ENCODE data around the gene CFAP20. TPM values are rescaled to one million over a fixed set of nuclear protein-coding genes. Genes with fewer than 3 reads are reported as not detected.

The CFAP20 gene
- total RNA-seq, 4 donors from 2014 or later: 12.5 to 31.2 (median 23.5) TPM

GRCh38 chr16:58160855-58161254 is 31.7 kb upstream of the CFAP20 start:
- H3K36me3 ChIP-seq: peaks cover 50 to 93% (median 84%) of the 10 kb centered on the region in 4 donors
- intact Hi-C loops (cut with DNase I): no loop called here
- H3K9me3 ChIP-seq: no peaks in the 10 kb centered on the region
- no peak overlapping the region for H3K27ac ChIP-seq (replicated peaks in 1 of 4)
- no peak overlapping the region for H3K4me3 ChIP-seq
- TF ChIP-seq CTCF (IDR thresholded peaks at IDR 0.05): no peak
- TF ChIP-seq POLR2A (IDR thresholded peaks at IDR 0.05; ENCODE audit: low read depth): no peak
- no peak for TF ChIP-seq POLR2AphosphoS5 (IDR thresholded peaks at IDR 0.05)
- no peak for TF ChIP-seq EP300 (IDR thresholded peaks at IDR 0.05)
- no peak for DNase-seq (ENCODE audit: extremely low spot score)
- no peaks in the 10 kb centered on the region for H3K4me1 ChIP-seq
- 74% methylated on average over 3 of the region's 3 CpGs for WGBS
- no peaks in the 10 kb centered on the region for H3K27me3 ChIP-seq

DNA sequence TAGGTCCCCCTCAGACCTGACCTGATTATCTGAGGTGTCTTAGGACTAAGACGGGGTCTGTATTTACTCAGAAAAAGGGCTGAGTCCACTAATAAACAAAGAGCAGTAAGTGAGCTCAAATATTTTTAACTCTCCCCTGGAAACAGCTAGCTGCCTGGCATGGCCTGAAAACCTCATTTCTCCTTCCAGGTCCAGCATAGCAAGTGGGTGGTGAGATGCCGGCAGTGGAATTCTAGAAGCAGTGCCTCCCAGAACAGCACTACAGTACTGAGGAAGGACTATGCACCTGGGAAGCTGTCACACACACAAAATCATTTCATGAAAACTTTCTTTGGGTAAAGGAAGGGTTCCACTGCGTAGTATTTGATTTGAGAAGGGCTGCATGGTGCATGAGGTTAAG is 29.5 kb upstream of the CFAP20 start:
- H3K27ac ChIP-seq (replicated peaks in 1 of 4): no peak overlapping the region
- peaks cover 28 to 72% (median 62%) of the 10 kb centered on the region in 4 donors for H3K36me3 ChIP-seq
- no peak for TF ChIP-seq POLR2A (IDR thresholded peaks at IDR 0.05; ENCODE audit: low read depth)
- no peak for TF ChIP-seq POLR2AphosphoS5 (IDR thresholded peaks at IDR 0.05)
- no peak for TF ChIP-seq EP300 (IDR thresholded peaks at IDR 0.05)
- no peak for TF ChIP-seq CTCF (IDR thresholded peaks at IDR 0.05)
- no peak overlapping the region for H3K4me3 ChIP-seq
- 79% methylated on average over 3 of the region's 3 CpGs for WGBS
- intact Hi-C loops (cut with DNase I): no loop called here
- H3K4me1 ChIP-seq: no peaks in the 10 kb centered on the region
- no peaks in the 10 kb centered on the region for H3K9me3 ChIP-seq
- H3K27me3 ChIP-seq: no peaks in the 10 kb centered on the region
- no peak for DNase-seq (ENCODE audit: extremely low spot score)

DNA sequence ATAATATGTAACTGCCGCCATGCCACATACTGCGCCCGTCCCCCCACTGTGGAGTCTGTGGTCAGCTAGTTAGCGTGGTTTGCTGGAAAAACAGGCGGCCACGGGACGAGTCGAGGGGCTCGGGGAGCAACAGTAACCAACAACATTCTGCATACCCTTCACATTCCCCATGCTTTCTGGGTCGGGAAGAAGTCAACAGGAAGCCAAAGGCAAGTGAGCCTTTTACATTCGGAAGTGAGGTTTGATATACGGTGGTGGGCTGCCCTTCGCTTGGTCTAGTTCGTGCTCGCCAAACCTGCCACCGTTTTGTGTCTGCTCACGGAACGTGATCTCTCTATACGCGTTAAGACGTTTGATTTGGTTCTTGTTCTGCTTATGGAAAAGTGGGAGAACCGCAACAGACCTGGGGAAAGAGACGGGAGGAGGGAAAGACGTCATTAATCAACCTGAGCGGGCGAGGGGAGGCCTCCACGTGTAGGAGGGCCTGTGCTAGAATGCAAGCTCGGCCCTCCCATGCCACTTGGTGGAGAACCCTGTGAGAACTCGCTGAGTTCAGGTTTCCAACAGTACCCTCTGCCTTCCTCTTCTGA is 28.9 kb upstream of the CFAP20 start:
- TF ChIP-seq EP300 (IDR thresholded peaks at IDR 0.05): no peak
- no peak for TF ChIP-seq POLR2AphosphoS5 (IDR thresholded peaks at IDR 0.05)
- TF ChIP-seq POLR2A (IDR thresholded peaks at IDR 0.05; ENCODE audit: low read depth): no peak
- no peak for TF ChIP-seq CTCF (IDR thresholded peaks at IDR 0.05)
- Histone ChIP-seq H3K27ac (replicated peaks in 1 of 4) (no peak overlapping the region), H3K9me3 (no peaks in the 10 kb centered on the region), H3K4me1 (no peaks in the 10 kb centered on the region), H3K27me3 (no peaks in the 10 kb centered on the region), H3K36me3 (peaks cover 22 to 65% (median 56%) of the 10 kb centered on the region in 4 donors), H3K4me3 (no peak overlapping the region)
- no peak for DNase-seq (ENCODE audit: extremely low spot score)
- intact Hi-C loops (cut with DNase I): no loop called here
- WGBS: 82% methylated on average over 29 of the region's 29 CpGs

DNA sequence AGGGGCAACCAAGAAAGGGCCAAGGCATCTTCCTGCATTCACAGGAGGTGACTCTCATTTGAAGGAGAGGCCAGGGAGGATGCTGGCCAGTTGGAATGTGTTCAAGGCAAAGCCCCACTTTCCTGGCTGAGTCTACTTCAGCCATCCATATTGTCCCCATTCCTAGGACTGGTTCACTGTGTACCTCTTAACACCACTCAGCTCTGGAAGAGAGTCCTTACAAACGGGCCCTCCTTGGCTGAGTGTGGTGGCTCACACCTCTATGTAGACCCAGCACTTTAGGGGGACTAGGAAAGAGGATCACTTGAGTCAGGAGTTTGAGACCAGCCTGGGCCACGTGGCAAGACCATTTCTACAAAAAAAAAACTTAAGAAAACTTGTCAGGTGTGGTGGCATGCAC is 28.1 kb upstream of the CFAP20 start:
- peaks cover 14 to 57% (median 48%) of the 10 kb centered on the region in 4 donors for H3K36me3 ChIP-seq
- no peak overlapping the region for H3K4me3 ChIP-seq
- no peak for DNase-seq (ENCODE audit: extremely low spot score)
- no peaks in the 10 kb centered on the region for H3K27me3 ChIP-seq
- TF ChIP-seq EP300 (IDR thresholded peaks at IDR 0.05) (no peak), POLR2A (IDR thresholded peaks at IDR 0.05; ENCODE audit: low read depth) (no peak), CTCF (IDR thresholded peaks at IDR 0.05) (no peak), POLR2AphosphoS5 (IDR thresholded peaks at IDR 0.05) (no peak)
- WGBS: 93% methylated on average over 2 of the region's 2 CpGs
- no peaks in the 10 kb centered on the region for H3K4me1 ChIP-seq
- no peak overlapping the region for H3K27ac ChIP-seq (replicated peaks in 1 of 4)
- H3K9me3 ChIP-seq: no peaks in the 10 kb centered on the region
- intact Hi-C loops (cut with DNase I): no loop called here

DNA sequence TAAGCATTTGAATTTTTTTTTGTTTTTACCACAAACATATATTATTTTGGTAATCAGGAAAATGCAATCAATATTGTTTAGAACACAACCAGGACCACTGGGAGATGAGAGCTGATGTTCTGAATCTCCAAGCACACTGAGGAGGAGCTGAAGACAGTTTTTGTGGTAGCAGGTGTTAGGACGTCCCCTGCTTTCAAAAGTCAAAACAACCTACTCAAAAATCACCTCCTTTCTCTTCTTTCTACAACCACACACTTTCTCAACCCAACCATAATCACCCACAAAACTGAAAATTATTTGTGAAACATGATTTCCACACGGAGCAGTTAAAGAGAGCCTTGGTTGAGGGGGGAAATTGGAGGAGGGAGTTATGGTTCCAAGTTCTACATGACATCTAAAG is 26.7 kb upstream of the CFAP20 start:
- Histone ChIP-seq H3K27me3 (no peaks in the 10 kb centered on the region), H3K4me3 (no peak overlapping the region), H3K36me3 (peaks cover 4 to 43% (median 36%) of the 10 kb centered on the region in 4 donors), H3K9me3 (no peaks in the 10 kb centered on the region), H3K4me1 (no peaks in the 10 kb centered on the region), H3K27ac (replicated peaks in 1 of 4) (no peak overlapping the region)
- intact Hi-C loops (cut with DNase I): no loop called here
- 73% methylated on average over 2 of the region's 2 CpGs for WGBS
- TF ChIP-seq POLR2AphosphoS5 (IDR thresholded peaks at IDR 0.05): no peak
- no peak for DNase-seq (ENCODE audit: extremely low spot score)

Measured in esophagus muscularis mucosa (tissue), 4 donors.